Muscle of leg (tissue), 11 donors: ENCODE measurements around the gene SMCO4. TPM values are rescaled to one million over a fixed set of nuclear protein-coding genes. Genes with fewer than 3 reads are reported as not detected.
A peak's percentile ranks its signal among the peaks of the same experiment; 100 is the strongest.
"Not testable (repeated sequence)": the region's sequence is repeated elsewhere in the genome, so short reads cannot be mapped to it uniquely, and the experiment has no call there.

ENCODE experiments used
- DNase-seq: peaks from one replicate; pipeline ENCODE4 v3.0.0; 2013
- H3K27ac ChIP-seq: one replicate; pipeline ENCODE4 v1.5.1; 2013; ENCODE audit warnings: mild to moderate bottlenecking, low read length, control low read depth
- H3K27me3 ChIP-seq: one replicate; pipeline ENCODE4 v1.6.1; 2013; ENCODE audit warnings: low read length; ENCODE audit not compliant: control insufficient read depth, insufficient read depth
- H3K36me3 ChIP-seq: one replicate; pipeline ENCODE4 v1.6.1; 2013; ENCODE audit warnings: low read length; ENCODE audit not compliant: control insufficient read depth, insufficient read depth
- H3K4me1 ChIP-seq: one replicate; pipeline ENCODE4 v1.6.1; 2013; ENCODE audit warnings: low read length; ENCODE audit not compliant: control insufficient read depth, insufficient read depth
- H3K4me3 ChIP-seq: one replicate; pipeline ENCODE4 v1.5.1; 2013; ENCODE audit warnings: low read length, control low read depth
- H3K9me3 ChIP-seq: replicated peaks from 2 replicates; pipeline ENCODE4 v1.6.1; 2013; ENCODE audit warnings: low read depth, low read length; ENCODE audit not compliant: control insufficient read depth
- WGBS: methylation state at CpG from one replicate; pipeline ENCODE4 v1.1.5; 2013; ENCODE audit warnings: missing lambda C conversion rate; ENCODE audit not compliant: insufficient coverage; 5-methylcytosine and 5-hydroxymethylcytosine counted together
- polyA plus RNA-seq, 8 donors: library from polyadenylated mRNA; unstranded; fragments of 120-200 nt; gene quantifications; one replicate each; pipeline versions ENCODE4 v1.2.1 to v1.2.3, GENCODE V29; 2013; ENCODE audit warnings: inconsistent platforms in 1 of 8, low replicate concordance in 1 of 8; ENCODE audit not compliant: insufficient read length in 8 of 8, insufficient read depth in 1 of 8
- total RNA-seq: library from RNA; stranded (reverse); fragments of 120-200 nt; gene quantifications from one replicate; pipeline ENCODE4 v1.2.4, GENCODE V29; 2013

Gene SMCO4
- total and polyA plus RNA-seq, 9 donors, result 6.5 to 15.6 (median 12.9) TPM

DNA sequence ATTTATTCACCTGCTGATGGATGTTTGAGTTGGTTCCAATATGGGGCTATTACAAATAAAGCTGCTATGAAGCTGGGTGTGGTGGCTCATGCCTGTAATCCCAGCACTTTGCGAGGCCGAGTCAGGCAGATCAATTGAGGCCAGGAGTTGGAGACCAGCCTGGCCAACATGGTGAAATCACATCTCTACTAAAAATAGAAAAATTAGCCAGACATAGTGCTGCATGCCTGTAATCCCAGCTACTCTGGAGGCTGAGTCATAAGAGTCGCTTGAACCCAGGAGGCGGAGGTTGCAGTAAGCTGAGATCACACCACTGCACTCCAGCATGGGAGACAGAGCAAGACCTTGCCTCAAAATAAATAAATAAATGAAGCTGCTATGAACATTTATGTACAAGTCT, 33.7 kb upstream of the SMCO4 start:
- WGBS, result no CpG with 5 or more reads among the region's 4 CpGs
- H3K27me3 ChIP-seq, H3K4me1 ChIP-seq, H3K36me3 ChIP-seq, H3K4me3 ChIP-seq, DNase-seq, H3K9me3 ChIP-seq, H3K27ac ChIP-seq: not testable (repeated sequence)

DNA sequence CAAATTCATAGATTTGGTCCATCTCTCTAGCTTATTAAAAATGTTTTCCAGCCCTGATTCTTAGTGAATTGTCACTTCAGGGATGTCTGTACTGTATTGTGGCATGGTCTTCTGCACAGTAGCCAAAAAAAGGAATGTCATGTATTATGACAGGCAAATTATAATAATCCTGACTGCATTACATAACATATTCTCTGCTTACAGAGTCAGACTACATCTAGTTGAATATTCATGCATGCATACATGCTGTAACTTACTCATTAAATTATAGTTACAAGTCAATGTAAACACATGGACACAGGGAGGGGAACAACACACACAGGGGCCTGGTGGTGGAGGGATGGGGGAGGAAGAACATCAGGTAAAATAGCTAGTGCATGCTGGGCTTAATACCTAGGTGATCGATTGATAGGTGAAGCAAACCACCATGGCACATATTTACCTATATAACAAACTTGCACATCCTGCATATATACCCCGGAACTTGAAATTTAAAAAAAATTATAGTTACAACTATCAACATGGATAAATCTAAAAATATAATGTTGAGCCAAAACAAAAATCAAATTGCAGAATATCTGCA, 31.5 kb upstream of the SMCO4 start:
- no CpG with 5 or more reads among the region's 2 CpGs for WGBS
- Histone ChIP-seq H3K9me3 (no peaks in the 10 kb centered on the region), H3K27me3 (no peaks in the 10 kb centered on the region), H3K4me1 (no peaks in the 10 kb centered on the region), H3K27ac (no peak overlapping the region), H3K4me3 (no peak overlapping the region), H3K36me3 (no peaks in the 10 kb centered on the region)
- no peak for DNase-seq

DNA sequence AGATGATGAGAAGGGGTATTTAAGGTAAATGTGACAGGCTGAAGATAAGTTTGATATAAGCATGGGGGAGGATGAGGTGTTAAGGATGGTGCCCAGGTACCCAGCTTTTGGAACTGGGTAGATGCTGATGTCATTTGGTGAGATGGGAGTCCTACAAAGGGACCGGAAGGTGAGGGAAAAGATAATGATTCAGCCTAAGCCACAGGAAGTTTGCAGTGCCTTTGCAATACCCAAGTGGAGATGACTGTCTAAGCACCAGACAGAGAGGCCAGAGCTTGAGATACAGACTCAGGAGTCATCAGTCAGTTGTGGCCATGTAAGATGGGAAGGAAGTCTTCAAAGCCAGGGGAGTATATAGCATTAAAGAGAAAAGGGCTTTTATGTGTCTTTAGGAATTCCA, 30.0 kb upstream of the SMCO4 start:
- H3K4me3 ChIP-seq, result no peak overlapping the region
- DNase-seq, result no peak
- no peaks in the 10 kb centered on the region for H3K27me3 ChIP-seq
- H3K36me3 ChIP-seq, result no peaks in the 10 kb centered on the region
- no peaks in the 10 kb centered on the region for H3K4me1 ChIP-seq
- WGBS, result 80% methylated on average over 1 of the region's 1 CpG
- H3K9me3 ChIP-seq, result no peaks in the 10 kb centered on the region
- no peak overlapping the region for H3K27ac ChIP-seq

DNA sequence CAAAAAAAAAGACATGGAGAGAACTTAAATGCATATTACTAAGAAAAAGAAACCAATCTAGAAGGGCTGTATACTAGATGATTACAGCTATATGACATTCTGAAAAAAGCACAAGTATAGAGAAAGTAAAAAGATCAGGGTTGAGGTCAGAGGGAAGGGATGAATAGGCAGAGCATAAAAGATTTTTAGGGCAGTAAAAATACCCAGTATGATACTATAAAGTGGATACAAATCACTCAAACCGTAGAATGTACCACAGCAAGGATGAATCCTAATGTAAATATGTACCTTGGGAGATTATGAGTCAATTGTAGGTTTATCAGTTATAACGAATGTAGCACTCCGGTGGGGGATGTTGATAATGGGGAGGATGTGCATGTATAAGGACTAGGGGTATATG, 29.4 kb upstream of the SMCO4 start:
- WGBS, result no CpG with 5 or more reads among the region's 3 CpGs
- H3K4me3 ChIP-seq, result no peak overlapping the region
- no peaks in the 10 kb centered on the region for H3K36me3 ChIP-seq
- no peaks in the 10 kb centered on the region for H3K27me3 ChIP-seq
- no peak overlapping the region for H3K27ac ChIP-seq
- no peak for DNase-seq
- peaks cover 3% of the 10 kb centered on the region for H3K4me1 ChIP-seq
- no peaks in the 10 kb centered on the region for H3K9me3 ChIP-seq

DNA sequence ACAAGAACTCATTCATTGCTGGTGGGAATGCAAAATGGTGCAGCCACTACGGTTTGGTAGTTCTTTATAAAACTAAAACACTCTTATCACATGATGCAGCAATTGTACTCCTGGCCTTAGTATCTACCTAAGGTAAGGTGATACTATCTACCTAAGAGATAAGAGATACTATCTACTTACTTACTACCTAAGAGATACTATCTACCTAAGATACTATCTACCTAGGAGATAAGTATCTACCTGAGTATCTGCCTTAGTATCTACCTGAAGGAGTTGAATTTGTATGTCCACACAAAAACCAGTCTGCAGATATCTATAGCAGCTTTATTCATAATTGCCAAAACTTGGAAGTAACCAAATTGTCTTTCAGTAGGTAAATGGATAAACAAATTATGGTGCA, 29.0 kb upstream of the SMCO4 start:
- H3K4me1 ChIP-seq, result peaks cover 4% of the 10 kb centered on the region
- no peaks in the 10 kb centered on the region for H3K36me3 ChIP-seq
- H3K4me3 ChIP-seq, result no peak overlapping the region
- WGBS, result no CpG with 5 or more reads among the region's 1 CpG
- no peak for DNase-seq
- H3K9me3 ChIP-seq, result no peaks in the 10 kb centered on the region
- no peaks in the 10 kb centered on the region for H3K27me3 ChIP-seq
- H3K27ac ChIP-seq, result no peak overlapping the region

DNA sequence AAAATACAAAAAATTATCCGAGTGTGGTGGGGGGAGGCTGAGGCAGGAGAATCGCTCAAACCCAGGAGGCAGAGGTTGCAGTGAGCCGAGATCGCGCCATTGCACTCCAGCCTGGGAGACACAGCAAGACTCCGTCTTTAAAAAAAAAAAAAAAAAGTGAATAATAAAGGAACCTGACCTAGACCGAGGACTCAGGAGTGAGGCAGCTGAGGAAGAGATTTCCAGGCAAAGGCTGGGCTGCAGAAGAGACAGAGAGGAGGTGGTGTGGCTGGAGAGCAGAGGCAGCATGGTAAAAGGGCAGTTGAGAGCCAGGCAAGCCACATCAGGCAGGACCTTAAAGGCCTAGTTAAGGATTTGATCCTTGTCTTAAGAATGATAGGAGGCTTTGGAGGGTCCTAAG, 28.4 kb upstream of the SMCO4 start:
- Histone ChIP-seq H3K36me3 (no peaks in the 10 kb centered on the region), H3K4me1 (peaks cover 4% of the 10 kb centered on the region), H3K27ac (no peak overlapping the region), H3K4me3 (no peak overlapping the region), H3K27me3 (no peaks in the 10 kb centered on the region), H3K9me3 (no peaks in the 10 kb centered on the region)
- DNase-seq, result no peak
- WGBS, result 78% methylated on average over 6 of the region's 7 CpGs

DNA sequence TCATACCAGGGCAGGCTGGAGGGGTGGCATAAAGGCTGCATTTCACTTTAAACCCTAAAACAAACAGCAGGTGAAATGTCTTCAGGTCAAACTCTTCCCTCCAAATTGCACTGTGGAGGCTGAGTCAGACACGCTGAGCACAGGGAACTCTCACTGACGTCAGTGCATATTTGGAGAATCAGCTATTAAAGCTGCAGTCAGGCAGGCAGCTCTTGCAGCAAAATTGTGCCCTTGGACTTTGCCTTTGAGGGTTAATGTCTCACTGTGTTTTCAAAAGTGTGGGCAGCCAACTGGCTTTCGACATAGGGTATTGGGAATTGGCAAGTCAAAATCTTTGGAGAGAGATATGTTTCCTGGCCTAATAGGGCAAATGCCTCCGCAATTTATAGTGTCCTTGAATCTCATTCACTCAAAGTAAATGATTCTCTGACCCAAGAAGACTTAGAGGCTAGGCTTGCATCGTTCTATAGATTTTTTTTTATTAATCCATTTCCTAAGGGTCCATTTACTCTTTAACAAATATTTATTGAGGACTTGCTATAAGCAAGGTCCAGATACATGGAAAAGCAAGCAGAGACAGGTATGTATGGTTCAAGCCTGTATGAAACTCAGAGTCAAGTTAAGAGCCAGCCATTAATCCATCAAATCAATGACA, 27.7 kb upstream of the SMCO4 start:
- no peaks in the 10 kb centered on the region for H3K9me3 ChIP-seq
- H3K27ac ChIP-seq, result no peak overlapping the region
- WGBS, result 29% methylated on average over 3 of the region's 5 CpGs
- H3K4me3 ChIP-seq, result no peak overlapping the region
- H3K27me3 ChIP-seq, result peaks cover 1% of the 10 kb centered on the region
- H3K36me3 ChIP-seq, result no peaks in the 10 kb centered on the region
- H3K4me1 ChIP-seq, result peaks cover 4% of the 10 kb centered on the region
- DNase-seq, result peak; percentile 32

DNA sequence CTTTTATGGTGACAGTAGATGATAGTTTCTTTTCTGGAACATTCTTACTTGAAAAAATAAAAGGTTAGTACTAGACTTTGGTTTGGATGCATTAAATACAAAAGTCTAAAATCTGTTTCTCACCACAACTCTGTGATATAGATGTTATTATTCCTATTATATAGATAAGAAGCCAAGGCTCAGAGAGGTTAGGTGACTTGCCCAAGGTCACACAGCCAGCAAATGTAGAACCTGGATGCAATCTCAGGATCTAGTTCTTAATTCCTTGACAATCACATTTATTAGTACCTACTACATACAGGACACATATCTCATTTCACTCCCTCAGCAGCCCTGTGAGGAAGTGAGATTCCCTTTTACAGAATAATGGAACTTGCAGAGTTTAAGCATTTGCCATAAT, 26.3 kb upstream of the SMCO4 start:
- no peaks in the 10 kb centered on the region for H3K9me3 ChIP-seq
- H3K27me3 ChIP-seq, result peaks cover 2% of the 10 kb centered on the region
- no peak overlapping the region for H3K27ac ChIP-seq
- H3K4me3 ChIP-seq, result no peak overlapping the region
- H3K4me1 ChIP-seq, result peaks cover 4% of the 10 kb centered on the region
- DNase-seq, result no peak
- H3K36me3 ChIP-seq, result no peaks in the 10 kb centered on the region

DNA sequence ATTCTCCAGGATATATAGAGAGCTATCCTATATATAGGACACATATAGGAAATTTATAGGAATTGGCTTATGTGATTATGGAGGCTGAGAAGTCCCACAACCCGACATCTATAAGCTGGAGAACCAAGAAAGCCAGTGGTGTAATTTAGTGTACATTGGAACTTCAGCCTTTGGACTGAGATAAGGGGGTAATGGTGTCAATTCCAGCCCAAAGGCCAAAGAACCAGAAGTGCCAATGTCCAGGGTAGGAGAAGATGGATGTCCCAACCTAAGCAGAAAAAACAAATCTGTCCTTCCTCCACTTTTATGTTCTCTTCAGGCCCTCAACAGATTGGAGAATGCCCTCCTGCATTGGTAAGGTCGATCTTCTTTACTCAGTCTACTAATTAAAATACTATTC, 25.5 kb upstream of the SMCO4 start:
- no peak for DNase-seq
- Histone ChIP-seq H3K4me1 (peaks cover 4% of the 10 kb centered on the region), H3K27me3 (peaks cover 2% of the 10 kb centered on the region), H3K36me3 (no peaks in the 10 kb centered on the region), H3K4me3 (no peak overlapping the region), H3K27ac (no peak overlapping the region), H3K9me3 (no peaks in the 10 kb centered on the region)
- no CpG with 5 or more reads among the region's 2 CpGs for WGBS

DNA sequence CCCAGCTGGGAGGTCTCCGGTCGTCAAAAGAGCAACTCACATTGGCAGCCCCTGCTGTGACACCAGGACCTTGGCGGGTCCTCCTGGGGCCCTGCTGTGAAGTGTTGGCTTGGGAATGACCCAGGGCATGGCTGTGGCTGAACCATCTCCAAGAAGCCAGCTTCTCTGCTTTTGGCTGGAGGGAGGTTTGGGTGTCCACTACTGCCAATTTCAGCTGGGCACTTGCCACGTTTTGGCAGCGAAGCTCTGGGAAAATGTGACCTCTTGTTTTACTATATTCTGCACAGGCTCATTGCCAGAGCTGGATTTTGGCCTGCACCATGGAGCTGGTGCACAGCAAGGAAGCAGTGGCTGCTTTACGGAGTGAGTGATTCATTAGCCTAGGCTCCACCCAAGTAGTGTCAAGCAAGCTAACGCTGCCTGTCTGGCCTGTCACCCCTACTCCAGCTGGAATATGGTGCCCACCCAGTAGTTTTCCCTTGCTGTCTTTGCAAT, 24.3 kb upstream of the SMCO4 start:
- Histone ChIP-seq H3K27ac (no peak overlapping the region), H3K36me3 (no peaks in the 10 kb centered on the region), H3K4me1 (peaks cover 4% of the 10 kb centered on the region), H3K27me3 (peaks cover 2% of the 10 kb centered on the region), H3K9me3 (no peaks in the 10 kb centered on the region), H3K4me3 (no peak overlapping the region)
- DNase-seq, result peak; percentile 75
- 43% methylated on average over 7 of the region's 7 CpGs for WGBS

DNA sequence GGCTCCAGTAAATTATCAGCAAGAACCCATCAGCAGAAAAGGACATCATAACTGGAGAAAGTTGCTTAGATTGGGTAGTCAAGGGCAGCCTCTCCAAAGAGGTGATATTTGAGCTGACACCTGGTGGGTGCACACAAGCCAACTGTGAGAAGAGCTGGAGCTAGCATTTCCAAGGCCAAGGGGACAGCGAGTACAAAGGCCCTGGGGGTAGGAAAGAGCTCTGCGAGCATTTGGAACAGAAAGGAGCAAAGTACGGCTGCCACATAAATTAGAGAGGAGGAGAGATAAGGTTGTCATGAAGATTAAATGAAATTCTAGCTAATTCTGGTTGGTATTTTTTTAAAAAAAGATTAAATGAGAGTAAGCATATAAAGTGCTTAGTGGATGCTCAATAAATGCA, 21.7 kb upstream of the SMCO4 start:
- H3K27me3 ChIP-seq, result peaks cover 2% of the 10 kb centered on the region
- no peak overlapping the region for H3K27ac ChIP-seq
- peaks cover 4% of the 10 kb centered on the region for H3K4me1 ChIP-seq
- H3K9me3 ChIP-seq, result no peaks in the 10 kb centered on the region
- WGBS, result 77% methylated on average over 3 of the region's 3 CpGs
- no peak overlapping the region for H3K4me3 ChIP-seq
- no peaks in the 10 kb centered on the region for H3K36me3 ChIP-seq
- DNase-seq, result no peak
